Lung (tissue), 13 donors: ENCODE data around the gene PRSS2. TPM values are rescaled to one million over a fixed set of nuclear protein-coding genes. Genes with fewer than 3 reads are reported as not detected.

Experiments
- ATAC-seq: fragments of 200-7000 bp; cut with Tn5 transposase; one replicate; pipeline ENCODE4 v1.9.1; 2020; ENCODE audit warnings: moderate number of reproducible peaks; ENCODE audit not compliant: insufficient read depth, low FRiP score
- DNase-seq, 3 donors: peaks; one replicate each; pipeline ENCODE4 v3.0.0-alpha.2; 2013 to 2017
- H3K27ac ChIP-seq, 2 donors: one replicate each; pipeline ENCODE4 v1.5.1; 2013; ENCODE audit warnings: mild to moderate bottlenecking in 2 of 2, moderate library complexity in 2 of 2, control low read depth in 1 of 2, inconsistent platforms in 1 of 2, low read depth in 1 of 2, low read length in 1 of 2
- H3K27me3 ChIP-seq, 3 donors: one replicate each; pipeline ENCODE4 v1.5.1; 2013; ENCODE audit warnings: low read length in 2 of 3; ENCODE audit not compliant: control insufficient read depth in 3 of 3, insufficient read depth in 3 of 3
- H3K36me3 ChIP-seq, 4 donors: one replicate each; pipeline ENCODE4 v1.5.1; 2013; ENCODE audit warnings: low read length in 4 of 4, mild to moderate bottlenecking in 1 of 4, moderate library complexity in 1 of 4; ENCODE audit not compliant: control insufficient read depth in 4 of 4, insufficient read depth in 4 of 4
- H3K4me1 ChIP-seq, 5 donors: one replicate each; pipeline ENCODE4 v1.5.1; 2013; ENCODE audit warnings: low read length in 5 of 5, mild to moderate bottlenecking in 2 of 5, moderate library complexity in 1 of 5; ENCODE audit not compliant: control insufficient read depth in 5 of 5, insufficient read depth in 5 of 5
- H3K4me3 ChIP-seq: one replicate; pipeline ENCODE4 v1.5.1; 2013; ENCODE audit warnings: mild to moderate bottlenecking, control low read depth, moderate library complexity
- H3K9ac ChIP-seq, 2 donors: one replicate each; pipeline ENCODE4 v1.5.1; 2013; ENCODE audit warnings: low read length in 2 of 2, control low read depth in 1 of 2; ENCODE audit not compliant: insufficient read depth in 1 of 2
- H3K9me3 ChIP-seq, 4 donors: one replicate each; pipeline ENCODE4 v1.5.1; 2013; ENCODE audit warnings: low read length in 3 of 4, mild to moderate bottlenecking in 1 of 4, moderate library complexity in 1 of 4; ENCODE audit not compliant: control insufficient read depth in 4 of 4, insufficient read depth in 3 of 4
- CTCF ChIP-seq: IDR thresholded peaks from 2 replicates; pipeline ENCODE4 v1.5.1; 2012; ENCODE audit warnings: mild to moderate bottlenecking; ENCODE audit errors: control extremely low read depth, extremely low read depth
- WGBS, 2 donors: extraction: QIAGEN DNeasy Blood & Tissue Kit; methylation state at CpG; one replicate each; pipeline ENCODE4 v1.1.7; 2013; 5-methylcytosine and 5-hydroxymethylcytosine counted together
- polyA plus RNA-seq, 2 donors: library from polyadenylated mRNA; stranded (reverse); fragments of 200-250 nt; gene quantifications; one replicate each; pipeline ENCODE4 v1.2.1, GENCODE V29; 2013
- small RNA-seq: library from RNA; depleted of rRNA; stranded (forward); fragments of <200 nt; gene quantifications from one replicate; pipeline ENCODE3, GENCODE V24; 2014; ENCODE audit warnings: low replicate concordance
- total RNA-seq, 2 donors: library from RNA; depleted of rRNA in 1 of 2; stranded (reverse); fragments of >200 nt in 1 of 2; gene quantifications; one replicate each; pipeline ENCODE4 v1.2.1, GENCODE V29; 2014 to 2021
- donor health status: control.
- donor health status: control.
- donor health status: Bipolar disorder and iron deficiency.
- donor health status: healthy.
- donor health status: DM: yes; HTN: yes; CAD: no.

Gene PRSS2
- total and polyA plus RNA-seq, 4 donors, result 0.35 to 47.9 (median 1.7) TPM; not detected in 1

- Histone ChIP-seq H3K9me3 (no peaks in the 10 kb centered on the region), H3K27me3 (peaks cover 0 to 3% (median 0%) of the 10 kb centered on the region in 3 donors), H3K4me3 (no peak overlapping the region), H3K36me3 (no peaks in the 10 kb centered on the region), H3K9ac (no peak overlapping the region), H3K27ac (no peak overlapping the region), H3K4me1 (no peaks in the 10 kb centered on the region)
- no peak for ATAC-seq
- WGBS, 2 donors, result 0 to 48% methylated on average over 1 of the region's 1 CpG
- TF ChIP-seq CTCF, result no peak
- DNase-seq, result no peak
Measured at GRCh38 chr7:142822714-142823113, 51.9 kb downstream of the PRSS2 start.

Small RNA genes within 50 kb of the gene (small RNA-seq; reads per million reads assigned to genes)
- gene TRBD1 (not detected), gene TRBJ1-1 (not detected), gene TRBJ1-2 (not detected), gene TRBJ1-3 (not detected), gene TRBJ1-4 (not detected), gene TRBJ1-5 (not detected), gene TRBJ1-6 (not detected), gene TRBJ2-1 (not detected), gene TRBJ2-2 (not detected), gene TRBJ2-2P (not detected), gene TRBJ2-3 (not detected), gene TRBJ2-4 (not detected), gene TRBJ2-5 (not detected), gene TRBJ2-6 (not detected), gene TRBJ2-7 (not detected)

Other genes with a start within 250 kb of the PRSS2 start
- 10 to 100 TPM in 1 of 2 donors, not detected in 1; 16.8 TPM for gene PRSS1, start 21.5 kb upstream of the PRSS2 start, total RNA-seq
- gene PRSS1, start 21.5 kb upstream of the PRSS2 start, polyA plus RNA-seq, result 1 to 10 TPM in 1 of 2 donors, under 1 TPM in 1; 0.41 to 1.1 TPM
- 10 to 100 TPM; 18.5 to 18.8 TPM for gene EPHB6, start 84.1 kb downstream of the PRSS2 start, total RNA-seq
- gene EPHB6, start 84.1 kb downstream of the PRSS2 start, polyA plus RNA-seq, result 1 to 10 TPM; 3.2 to 8.5 TPM
- 1 to 10 TPM in 1 of 2 donors, under 1 TPM in 1; 0.43 to 1.2 TPM for gene TRPV6, start 114.8 kb downstream of the PRSS2 start, total RNA-seq
- gene TRPV6, start 114.8 kb downstream of the PRSS2 start, polyA plus RNA-seq, result under 1 TPM; 0.40 to 0.63 TPM
- gene TRPV5, start 162.8 kb downstream of the PRSS2 start, total RNA-seq, result not detected
- under 1 TPM in 1 of 2 donors, not detected in 1; 0.05 TPM for gene TRPV5, start 162.8 kb downstream of the PRSS2 start, polyA plus RNA-seq
- not detected for gene LLCFC1, start 168.5 kb downstream of the PRSS2 start, total RNA-seq
- gene LLCFC1, start 168.5 kb downstream of the PRSS2 start, polyA plus RNA-seq, result under 1 TPM; 0.22 to 0.70 TPM
- 1 to 10 TPM in 1 of 2 donors, under 1 TPM in 1; 0.52 to 8.3 TPM for gene KEL, start 191.4 kb downstream of the PRSS2 start, total RNA-seq
- gene KEL, start 191.4 kb downstream of the PRSS2 start, polyA plus RNA-seq, result 1 to 10 TPM in 1 of 2 donors, under 1 TPM in 1; 0.23 to 1.6 TPM